Gastrocnemius medialis (tissue), 4 donors: ENCODE results near the gene PPP1R14C. TPM values are rescaled to one million over a fixed set of nuclear protein-coding genes. Genes with fewer than 3 reads are reported as not detected.
A peak's percentile ranks its signal among the peaks of the same experiment; 100 is the strongest.

ENCODE experiments used
- ATAC-seq, 2 donors: fragments of 150-250 bp; one replicate each; pipeline ENCODE4 v1.9.1; 2016
- DNase-seq, 2 donors: peaks; one replicate each; pipeline ENCODE4 v3.0.0-alpha.2; 2019
- H3K27ac ChIP-seq, 4 donors: fragments of 200-600 bp; sonication (generic); 1 replicate in 1 of 4; 2 replicates in 3 of 4; pipeline ENCODE4 v1.5.1; 2016 to 2018; ENCODE audit warnings: mild to moderate bottlenecking in 2 of 4, moderate library complexity in 1 of 4
- H3K27me3 ChIP-seq, 3 donors: fragments of 200-600 bp; sonication (generic) in 2 of 3; 1 replicate in 1 of 3; 2 replicates in 2 of 3; pipeline versions ENCODE4 v1.5.1 to v1.6.0; 2016 to 2019; ENCODE audit warnings: mild to moderate bottlenecking in 1 of 3, moderate library complexity in 1 of 3
- H3K36me3 ChIP-seq, 2 donors: fragments of 200-600 bp; sonication (generic) in 1 of 2; one replicate each; pipeline ENCODE4 v1.5.1; 2017 to 2018
- H3K4me1 ChIP-seq, 2 donors: fragments of 200-600 bp; sonication (generic) in 1 of 2; one replicate each; pipeline ENCODE4 v1.5.1; 2016 to 2017; ENCODE audit warnings: mild to moderate bottlenecking in 2 of 2
- H3K4me3 ChIP-seq, 4 donors: fragments of 200-600 bp; sonication (generic) in 3 of 4; 1 replicate in 1 of 4; 2 replicates in 3 of 4; pipeline ENCODE4 v1.5.1; 2016 to 2019; ENCODE audit warnings: mild to moderate bottlenecking in 2 of 4
- H3K9me3 ChIP-seq, 3 donors: fragments of 200-600 bp; sonication (generic) in 2 of 3; 1 replicate in 1 of 3; 2 replicates in 2 of 3; pipeline ENCODE4 v1.5.1; 2016 to 2019
- CTCF ChIP-seq, 5 experiments: fragments of 450-650 bp in 3 of 5; fragments of 200-600 bp in 2 of 5; sonication (generic) in 2 of 5; IDR thresholded peaks in 4 of 5; conservative IDR thresholded peaks in 1 of 5; 1 replicate in 4 of 5; 2 replicates in 1 of 5; pipeline ENCODE4 v1.5.1; 2016 to 2019; ENCODE audit warnings: antibody characterized with exemption in 5 of 5, mild to moderate bottlenecking in 3 of 5, moderate library complexity in 3 of 5
- POLR2A ChIP-seq, 2 donors: fragments of 450-650 bp; IDR thresholded peaks; one replicate each; pipeline ENCODE4 v1.6.1; 2017; ENCODE audit warnings: antibody characterized with exemption in 2 of 2, mild to moderate bottlenecking in 2 of 2, moderate library complexity in 2 of 2
- in situ Hi-C, 4 donors: fragments of 200-750 bp; cut with MboI; loops; one replicate each; pipeline versions ENCODE4 v1.15.0 to v1.8.0; 2017; ENCODE audit warnings: low sequenced_read_pairs in 4 of 4
- intact Hi-C: fragments of 100-400 bp; cut with DNase I; formaldehyde crosslinking; loops from one replicate; pipeline ENCODE4 v1.15.1; 2023; ENCODE audit warnings: low total_unique reads
- total RNA-seq, 4 donors: library from RNA; depleted of rRNA; stranded (reverse); fragments of >200 nt; gene quantifications; one replicate each; pipeline versions ENCODE4 v1.1.0 to v1.2.3, GENCODE V29; 2016

PPP1R14C gene
- total RNA-seq, 4 donors from 2014 or later = 14.9 to 37.0 (median 21.7) TPM

- H3K27ac ChIP-seq = peak overlapping the region; percentile 79 to 89 (median 84)
- TF ChIP-seq POLR2A (IDR thresholded peaks at IDR 0.05) (no peak), CTCF (IDR thresholded peaks at IDR 0.05 in 4 of 5, conservative IDR thresholded peaks at IDR 0.05 in 1 of 5) (no peak)
- H3K4me1 ChIP-seq = peaks cover 61 to 67% of the 10 kb centered on the region in 2 donors
- no peaks in the 10 kb centered on the region for H3K27me3 ChIP-seq
- H3K36me3 ChIP-seq = no peaks in the 10 kb centered on the region
- DNase-seq (peak; percentile 57 to 85), ATAC-seq (peak; percentile 33 to 57)
- H3K4me3 ChIP-seq = no peak overlapping the region
- intact Hi-C loops (loop anchor here (1.0 to 2.0 kb wide), 4 partner anchors 44 to 106 kb away; no protein-coding TSS in a partner anchor), in situ Hi-C loops (no loop called here)
- no peaks in the 10 kb centered on the region for H3K9me3 ChIP-seq
Observed at GRCh38 chr6:150250826-150251225, 108.0 kb downstream of the PPP1R14C start.

GRCh38 chr6:150251566-150252186 lies 108.8 kb downstream of the PPP1R14C start:
- Histone ChIP-seq H3K27me3 (no peaks in the 10 kb centered on the region), H3K27ac (peak overlapping the region; percentile 79 to 89 (median 84)), H3K4me1 (peaks cover 67 to 73% of the 10 kb centered on the region in 2 donors), H3K36me3 (no peaks in the 10 kb centered on the region), H3K4me3 (no peak overlapping the region), H3K9me3 (no peaks in the 10 kb centered on the region)
- in situ Hi-C loops = no loop called here
- peak; percentile 51 to 60 for ATAC-seq
- intact Hi-C loops = loop anchor here (1.0 to 2.0 kb wide), 5 partner anchors 31 to 106 kb away; no protein-coding TSS in a partner anchor
- peak; percentile 56 to 84 for DNase-seq
- TF ChIP-seq POLR2A (IDR thresholded peaks at IDR 0.05) = no peak
- TF ChIP-seq CTCF (IDR thresholded peaks at IDR 0.05 in 4 of 5, conservative IDR thresholded peaks at IDR 0.05 in 1 of 5) = no peak

- Histone ChIP-seq H3K4me1 (peaks cover 70 to 77% of the 10 kb centered on the region in 2 donors), H3K9me3 (no peaks in the 10 kb centered on the region), H3K27ac (peak overlapping the region; percentile 79 to 89 (median 84)), H3K27me3 (no peaks in the 10 kb centered on the region), H3K36me3 (no peaks in the 10 kb centered on the region), H3K4me3 (no peak overlapping the region)
- intact Hi-C loops (loop anchor here (2.0 kb wide), 1 partner anchor 32 kb away; no protein-coding TSS in a partner anchor), in situ Hi-C loops (no loop called here)
- ATAC-seq = peak; percentile 66 to 69
- peak; percentile 57 to 79 for DNase-seq
- TF ChIP-seq POLR2A (IDR thresholded peaks at IDR 0.05) (no peak), CTCF (IDR thresholded peaks at IDR 0.05 in 4 of 5, conservative IDR thresholded peaks at IDR 0.05 in 1 of 5) (no peak)
Observed at GRCh38 chr6:150252714-150253444, 110.0 kb downstream of the PPP1R14C start.

DNA sequence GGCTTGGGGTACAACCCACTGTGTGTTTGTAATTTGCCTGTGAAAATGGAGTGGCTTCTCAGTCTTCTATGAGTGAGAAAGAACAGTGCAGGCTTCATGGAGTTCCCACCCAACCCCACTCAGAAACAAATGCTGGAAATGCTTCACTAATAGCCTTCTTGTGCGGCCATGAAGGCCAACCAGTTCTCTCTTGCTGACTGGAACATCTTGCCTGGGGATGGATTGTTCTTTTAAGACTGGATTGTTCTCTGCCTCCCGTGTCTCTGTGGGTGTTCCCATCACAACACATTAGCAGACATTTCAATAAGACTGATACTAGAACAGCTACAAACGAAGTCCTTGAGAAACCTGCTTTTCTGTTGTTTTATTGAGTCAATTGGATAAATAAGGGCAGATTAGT lies 110.6 kb downstream of the PPP1R14C start:
- DNase-seq (no peak), ATAC-seq (no peak)
- Histone ChIP-seq H3K27ac (peak overlapping the region; percentile 79 to 89 (median 84)), H3K36me3 (no peaks in the 10 kb centered on the region), H3K4me3 (no peak overlapping the region), H3K4me1 (peaks cover 70 to 77% of the 10 kb centered on the region in 2 donors), H3K9me3 (no peaks in the 10 kb centered on the region), H3K27me3 (no peaks in the 10 kb centered on the region)
- TF ChIP-seq CTCF (IDR thresholded peaks at IDR 0.05 in 4 of 5, conservative IDR thresholded peaks at IDR 0.05 in 1 of 5) (no peak), POLR2A (IDR thresholded peaks at IDR 0.05) (no peak)
- intact Hi-C loops (loop anchor here (2.0 kb wide), 1 partner anchor 33 kb away; no protein-coding TSS in a partner anchor), in situ Hi-C loops (no loop called here)
